ENCODE data around the gene TMTC1. TPM values are rescaled to one million over a fixed set of nuclear protein-coding genes. Genes with fewer than 3 reads are reported as not detected.

TMTC1 gene
- total and polyA plus RNA-seq, 2 donors (not counting 1 experiment from before 2014, with no cell fraction given), result not detected

DNA sequence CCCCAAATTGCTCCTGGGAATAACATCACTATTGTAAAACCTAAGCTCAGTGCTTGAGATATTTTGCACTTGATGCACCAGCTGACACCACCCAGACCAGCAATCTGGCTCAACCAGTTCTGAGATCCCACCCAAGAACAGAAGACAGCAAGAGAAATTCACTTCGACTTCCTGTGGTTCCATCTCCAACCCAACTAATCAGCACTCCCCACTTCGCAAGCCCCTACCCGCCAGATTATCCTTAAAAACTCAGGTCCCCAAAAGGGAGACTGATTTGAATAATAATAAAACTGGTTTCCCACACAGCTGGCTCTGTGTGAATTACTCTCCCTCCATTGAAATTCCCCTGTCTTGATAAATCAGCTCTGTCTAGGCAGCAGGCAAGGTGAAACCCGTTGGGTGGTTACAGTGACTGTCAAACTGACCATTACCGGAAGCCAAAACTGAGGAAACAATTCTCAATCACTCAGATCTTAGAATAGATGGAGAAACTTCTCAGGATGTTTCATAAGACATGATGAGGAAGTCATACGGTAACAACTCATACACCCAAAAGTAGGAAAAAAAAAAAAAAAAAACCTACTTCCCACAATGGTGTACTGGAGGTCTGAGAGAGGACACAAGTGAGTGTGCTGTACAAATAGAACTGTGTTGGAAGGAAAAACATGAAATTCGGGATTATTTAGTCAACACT lies 92.4 kb downstream of the TMTC1 start:
- intact Hi-C loops (cut with micrococcal nuclease), result no loop called here
- no peak for DNase-seq
- Histone ChIP-seq H3K36me3 (replicated peaks in 1 of 2; ENCODE audit: control extremely low read depth in 1 of 2, control insufficient read depth in 1 of 2, extremely low read depth in 1 of 2, insufficient read depth in 2 of 2, low read length in 1 of 2) (no peaks in the 10 kb centered on the region), H3K4me3 (ENCODE audit: control extremely low read depth in 1 of 5, extremely low read depth in 1 of 5, insufficient read depth in 1 of 5, low read depth in 2 of 5, low read length in 4 of 5) (no peak overlapping the region), H3K27me3 (replicated peaks in 1 of 4; ENCODE audit: control extremely low read depth in 1 of 4, control insufficient read depth in 3 of 4, insufficient read depth in 4 of 4, low read length in 3 of 4) (no peaks in the 10 kb centered on the region), H3K4me1 (ENCODE audit: control insufficient read depth in 2 of 2, insufficient read depth in 2 of 2, low read length in 2 of 2) (no peaks in the 10 kb centered on the region), H2AFZ (ENCODE audit: insufficient read depth, low read depth, low read length, poor library complexity, severe bottlenecking) (no peak overlapping the region), H4K20me1 (ENCODE audit: control insufficient read depth, insufficient read depth, low read length, poor library complexity, severe bottlenecking) (no peaks in the 10 kb centered on the region), H3K9ac (ENCODE audit: low read length) (no peak overlapping the region), H3K4me2 (replicated peaks; ENCODE audit: low read depth, low read length, poor library complexity, severe bottlenecking) (no peak overlapping the region), H3K27ac (ENCODE audit: low read length in 2 of 2) (no peak overlapping the region), H3K9me3 (ENCODE audit: control extremely low read depth in 1 of 3, control insufficient read depth in 2 of 3, insufficient read depth in 1 of 3, low read length in 2 of 3) (no peaks in the 10 kb centered on the region), H3K79me2 (ENCODE audit: control insufficient read depth, insufficient read depth, low read length) (no peaks in the 10 kb centered on the region)
- ChIA-PET CTCF (no interaction called here), POLR2A (no interaction called here)
- no peaks in the 10 kb centered on the region for H3K4me1 Mint-ChIP-seq
- no peak overlapping the region for H3K27ac Mint-ChIP-seq
- no peak for ATAC-seq (ENCODE audit: low read depth)
- TF ChIP-seq EZH2 (IDR thresholded peaks at IDR 0.05; ENCODE audit: borderline replicate concordance, insufficient read depth, low read depth, low read length, poor library complexity, severe bottlenecking), result no peak
- TF ChIP-seq, protein P1, sequence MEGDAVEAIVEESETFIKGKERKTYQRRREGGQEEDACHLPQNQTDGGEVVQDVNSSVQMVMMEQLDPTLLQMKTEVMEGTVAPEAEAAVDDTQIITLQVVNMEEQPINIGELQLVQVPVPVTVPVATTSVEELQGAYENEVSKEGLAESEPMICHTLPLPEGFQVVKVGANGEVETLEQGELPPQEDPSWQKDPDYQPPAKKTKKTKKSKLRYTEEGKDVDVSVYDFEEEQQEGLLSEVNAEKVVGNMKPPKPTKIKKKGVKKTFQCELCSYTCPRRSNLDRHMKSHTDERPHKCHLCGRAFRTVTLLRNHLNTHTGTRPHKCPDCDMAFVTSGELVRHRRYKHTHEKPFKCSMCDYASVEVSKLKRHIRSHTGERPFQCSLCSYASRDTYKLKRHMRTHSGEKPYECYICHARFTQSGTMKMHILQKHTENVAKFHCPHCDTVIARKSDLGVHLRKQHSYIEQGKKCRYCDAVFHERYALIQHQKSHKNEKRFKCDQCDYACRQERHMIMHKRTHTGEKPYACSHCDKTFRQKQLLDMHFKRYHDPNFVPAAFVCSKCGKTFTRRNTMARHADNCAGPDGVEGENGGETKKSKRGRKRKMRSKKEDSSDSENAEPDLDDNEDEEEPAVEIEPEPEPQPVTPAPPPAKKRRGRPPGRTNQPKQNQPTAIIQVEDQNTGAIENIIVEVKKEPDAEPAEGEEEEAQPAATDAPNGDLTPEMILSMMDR (IDR thresholded peaks at IDR 0.05), result no peak
- no CpG with 5 or more reads among the region's 7 CpGs for WGBS (ENCODE audit: insufficient coverage)
- H3K27me3 Mint-ChIP-seq, result no peaks in the 10 kb centered on the region
- H3K4me3 Mint-ChIP-seq, result no peak overlapping the region
- H3K9me3 Mint-ChIP-seq (ENCODE audit: insufficient read depth), result no peaks in the 10 kb centered on the region

DNA sequence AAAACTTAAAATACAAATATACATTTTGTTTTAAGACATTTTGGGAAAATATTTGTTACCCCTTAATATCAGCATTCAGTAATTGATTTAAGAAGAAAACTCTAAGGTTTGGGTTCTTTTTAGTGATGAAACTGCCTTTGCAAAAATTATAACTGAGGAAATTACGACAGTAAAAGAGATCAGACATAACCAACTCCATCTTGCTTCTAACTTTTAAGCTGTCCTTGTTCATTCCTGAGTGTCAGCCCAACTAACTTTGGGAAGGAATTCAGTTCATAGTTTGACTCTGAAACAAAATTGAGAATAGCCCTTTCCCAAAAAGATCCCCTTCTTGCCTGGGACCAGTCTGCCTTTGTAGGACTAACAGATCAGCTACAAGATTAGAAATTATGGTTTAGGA lies 93.0 kb downstream of the TMTC1 start:
- Histone ChIP-seq H3K4me1 (ENCODE audit: control insufficient read depth in 2 of 2, insufficient read depth in 2 of 2, low read length in 2 of 2) (no peaks in the 10 kb centered on the region), H3K4me2 (replicated peaks; ENCODE audit: low read depth, low read length, poor library complexity, severe bottlenecking) (no peak overlapping the region), H3K79me2 (ENCODE audit: control insufficient read depth, insufficient read depth, low read length) (no peaks in the 10 kb centered on the region), H3K27ac (ENCODE audit: low read length in 2 of 2) (no peak overlapping the region), H3K9me3 (ENCODE audit: control extremely low read depth in 1 of 3, control insufficient read depth in 2 of 3, insufficient read depth in 1 of 3, low read length in 2 of 3) (no peaks in the 10 kb centered on the region), H3K9ac (ENCODE audit: low read length) (no peak overlapping the region), H4K20me1 (ENCODE audit: control insufficient read depth, insufficient read depth, low read length, poor library complexity, severe bottlenecking) (no peaks in the 10 kb centered on the region), H2AFZ (ENCODE audit: insufficient read depth, low read depth, low read length, poor library complexity, severe bottlenecking) (no peak overlapping the region), H3K27me3 (replicated peaks in 1 of 4; ENCODE audit: control extremely low read depth in 1 of 4, control insufficient read depth in 3 of 4, insufficient read depth in 4 of 4, low read length in 3 of 4) (no peaks in the 10 kb centered on the region), H3K4me3 (ENCODE audit: control extremely low read depth in 1 of 5, extremely low read depth in 1 of 5, insufficient read depth in 1 of 5, low read depth in 2 of 5, low read length in 4 of 5) (no peak overlapping the region), H3K36me3 (replicated peaks in 1 of 2; ENCODE audit: control extremely low read depth in 1 of 2, control insufficient read depth in 1 of 2, extremely low read depth in 1 of 2, insufficient read depth in 2 of 2, low read length in 1 of 2) (no peaks in the 10 kb centered on the region)
- ChIA-PET POLR2A (no interaction called here), CTCF (no interaction called here)
- Mint-ChIP-seq H3K9me3 (ENCODE audit: insufficient read depth) (no peaks in the 10 kb centered on the region), H3K4me3 (no peak overlapping the region), H3K27ac (no peak overlapping the region), H3K27me3 (no peaks in the 10 kb centered on the region), H3K4me1 (no peaks in the 10 kb centered on the region)
- TF ChIP-seq, protein P1 (IDR thresholded peaks at IDR 0.05), result no peak
- TF ChIP-seq EZH2 (IDR thresholded peaks at IDR 0.05; ENCODE audit: borderline replicate concordance, insufficient read depth, low read depth, low read length, poor library complexity, severe bottlenecking), result no peak
- no CpG with 5 or more reads among the region's 1 CpG for WGBS (ENCODE audit: insufficient coverage)
- ATAC-seq (ENCODE audit: low read depth) (no peak), DNase-seq (no peak)
- intact Hi-C loops (cut with micrococcal nuclease), result no loop called here

All from B cell (primary cell).